Superior temporal gyrus (tissue), 1 donor: ENCODE data around the gene SMPD2.

Experiments
- DNase-seq: peaks from one replicate; pipeline ENCODE4 v3.0.0-alpha.2; 2016; ENCODE audit errors: extremely low spot score

Gene SMPD2

DNA sequence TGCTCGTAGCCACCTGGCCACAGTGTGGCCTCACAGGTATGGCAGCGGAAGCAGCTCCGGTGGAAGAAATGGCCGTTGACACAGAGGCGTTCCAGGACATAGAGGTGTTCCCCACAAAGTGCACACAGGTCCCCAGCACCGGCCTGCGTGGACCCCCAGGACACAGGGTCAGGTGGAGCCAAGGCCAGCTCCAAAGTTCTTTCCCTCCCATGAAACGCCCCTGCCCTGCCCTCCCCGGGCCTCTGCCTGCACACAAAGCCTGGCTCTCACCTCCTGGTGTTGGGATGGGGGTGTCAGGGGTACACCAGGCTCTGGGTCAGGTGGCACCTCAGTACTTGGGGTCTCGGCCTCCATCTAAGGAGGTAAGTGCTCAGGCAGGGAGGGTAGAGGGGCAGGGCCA is 6.6 kb downstream of the SMPD2 start:
- no peak for DNase-seq

DNA sequence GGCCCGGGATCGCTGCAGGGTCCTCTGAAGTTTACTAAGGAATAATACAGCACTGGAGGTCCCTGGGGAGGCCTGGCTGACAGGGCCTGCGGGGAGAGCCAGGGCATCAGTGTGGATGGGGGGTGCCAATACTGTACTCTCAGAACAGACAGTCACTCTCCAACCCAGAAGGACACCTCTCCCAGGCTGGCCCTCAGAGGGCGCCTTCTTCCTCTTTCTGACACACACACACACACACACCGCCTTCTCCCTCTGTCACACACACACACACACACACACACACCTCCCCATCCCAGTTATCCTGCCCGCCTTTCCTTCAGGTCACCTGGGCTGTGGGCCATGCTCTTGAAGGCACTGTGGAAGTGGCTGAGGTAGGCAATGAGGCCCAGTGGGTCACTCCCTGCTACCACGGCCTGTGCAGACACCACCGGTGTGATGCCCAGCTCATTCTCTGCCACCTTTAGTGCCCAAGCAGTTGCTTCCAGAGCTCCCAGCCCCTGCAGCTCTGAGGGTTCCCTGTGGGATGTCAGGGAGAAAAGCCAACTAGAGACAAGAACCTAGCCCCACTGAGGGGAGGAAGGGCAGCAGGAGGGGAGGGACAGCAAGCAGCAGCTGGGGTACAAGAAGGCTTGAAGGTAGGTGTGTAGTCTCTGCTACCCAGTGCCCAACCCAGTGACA is 7.5 kb downstream of the SMPD2 start:
- no peak for DNase-seq

DNA sequence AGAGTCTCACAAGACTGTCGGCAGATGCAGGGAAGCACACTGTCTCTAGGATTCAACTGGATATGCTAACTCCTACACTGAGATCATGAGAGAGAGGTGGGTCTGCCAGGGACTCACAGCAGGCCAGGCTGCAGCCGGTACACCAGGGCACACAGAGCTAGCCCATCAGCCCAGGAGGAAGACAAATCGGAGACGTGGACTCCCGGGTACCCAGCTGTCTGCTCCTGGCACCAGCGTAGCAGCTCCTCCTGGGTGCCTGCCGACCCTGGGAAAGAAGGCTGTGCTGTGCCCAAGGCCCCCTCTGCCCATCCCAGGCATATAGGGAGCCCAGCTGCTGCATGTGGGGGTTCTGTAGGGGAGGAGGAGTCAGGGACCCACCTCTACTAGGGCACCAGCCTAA is 8.1 kb downstream of the SMPD2 start:
- no peak for DNase-seq

DNA sequence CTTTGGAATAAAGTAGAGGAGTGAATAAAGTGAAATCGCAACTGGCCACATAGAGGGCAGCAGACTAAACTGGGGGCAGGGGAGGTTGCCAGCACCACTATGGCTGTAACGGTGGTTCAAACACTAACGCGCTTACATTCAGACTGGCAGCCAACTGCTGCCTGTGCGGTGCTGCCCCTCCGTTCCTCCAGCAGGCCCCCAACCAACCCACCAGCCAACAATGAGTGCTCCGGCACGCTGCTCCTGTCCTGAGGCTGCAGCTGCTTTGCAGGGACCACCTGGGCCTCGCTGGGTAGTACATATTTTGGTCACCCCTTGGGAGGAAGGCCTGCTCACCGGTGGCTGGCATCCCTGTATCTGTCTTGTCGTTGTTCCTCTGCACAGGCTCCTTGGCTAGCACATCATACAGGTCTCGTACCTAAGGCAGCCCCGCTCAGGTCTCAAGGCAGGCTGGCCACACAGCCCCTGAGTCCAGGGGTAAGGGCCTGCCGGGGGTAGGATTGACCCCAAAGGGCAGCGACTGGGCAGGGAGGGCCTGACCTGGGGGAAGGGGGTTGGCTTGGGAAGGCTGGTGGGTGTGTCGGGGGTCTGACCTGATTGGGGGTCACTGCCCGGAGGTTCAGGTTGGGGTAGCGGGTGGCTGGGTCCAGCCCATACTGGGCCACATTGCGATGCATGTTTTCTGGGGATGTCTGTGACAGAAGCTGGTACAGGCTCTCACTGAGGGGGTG is 8.7 kb downstream of the SMPD2 start:
- no peak for DNase-seq

DNA sequence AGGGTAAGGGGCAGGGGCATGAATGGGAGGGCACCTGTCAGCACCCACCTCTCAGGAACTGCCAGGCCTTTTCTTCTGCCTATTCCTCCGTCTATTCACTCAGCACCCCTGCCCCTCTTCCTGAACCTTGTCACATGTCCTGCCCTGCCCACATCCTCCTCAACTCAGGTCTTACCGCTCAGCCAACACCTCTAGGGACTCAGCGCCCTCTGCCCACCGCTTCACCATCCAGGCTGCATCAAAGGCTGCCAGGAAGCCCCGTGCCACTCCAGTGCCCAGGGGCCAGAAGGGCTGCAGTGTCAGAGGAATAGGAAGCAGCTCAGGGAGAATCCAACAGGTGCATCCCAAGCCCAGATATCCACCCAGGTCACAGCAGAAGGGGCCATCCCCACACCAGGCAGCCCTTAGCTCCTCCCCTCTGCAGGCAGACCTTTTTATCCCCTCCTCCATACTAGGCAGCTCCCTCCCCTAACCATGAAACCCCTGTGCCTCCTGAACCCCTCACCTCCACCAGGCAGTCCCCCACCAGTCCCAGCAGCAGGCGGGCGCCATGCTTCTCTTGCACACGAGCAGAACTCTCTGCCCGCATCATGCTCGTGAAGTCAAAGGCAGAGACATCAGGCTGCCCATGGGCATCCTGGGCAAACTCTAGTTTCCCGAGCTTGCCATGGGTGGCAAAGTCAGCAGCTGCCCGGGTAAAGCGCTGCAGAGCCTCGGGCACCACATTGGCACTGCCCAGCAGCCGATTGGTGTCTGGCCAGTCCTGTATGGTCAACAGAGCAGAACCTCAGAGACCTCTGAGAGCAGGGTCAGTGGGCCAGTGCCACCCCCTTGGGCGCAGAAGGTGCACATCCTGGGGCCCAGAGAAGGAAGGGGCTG is 9.5 kb downstream of the SMPD2 start:
- DNase-seq = no peak

DNA sequence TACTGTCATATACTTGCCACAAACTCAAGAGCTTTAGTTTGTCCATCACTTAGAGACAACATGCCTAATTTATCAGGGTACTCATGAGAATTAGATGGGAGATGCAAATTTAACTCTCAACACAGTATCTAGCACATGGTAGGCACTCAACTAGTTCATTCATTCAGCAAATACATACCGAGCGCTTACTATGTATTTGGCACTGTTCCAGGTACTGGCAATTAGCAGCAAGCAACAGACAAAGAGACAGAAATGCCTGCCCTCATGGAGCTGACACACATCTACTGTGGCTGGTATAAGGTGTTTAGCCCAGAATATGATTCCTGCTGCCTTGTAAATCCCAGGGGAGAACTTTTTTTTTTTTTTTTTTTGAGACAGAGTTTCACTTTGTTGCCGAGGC is 10.3 kb downstream of the SMPD2 start:
- no peak for DNase-seq

DNA sequence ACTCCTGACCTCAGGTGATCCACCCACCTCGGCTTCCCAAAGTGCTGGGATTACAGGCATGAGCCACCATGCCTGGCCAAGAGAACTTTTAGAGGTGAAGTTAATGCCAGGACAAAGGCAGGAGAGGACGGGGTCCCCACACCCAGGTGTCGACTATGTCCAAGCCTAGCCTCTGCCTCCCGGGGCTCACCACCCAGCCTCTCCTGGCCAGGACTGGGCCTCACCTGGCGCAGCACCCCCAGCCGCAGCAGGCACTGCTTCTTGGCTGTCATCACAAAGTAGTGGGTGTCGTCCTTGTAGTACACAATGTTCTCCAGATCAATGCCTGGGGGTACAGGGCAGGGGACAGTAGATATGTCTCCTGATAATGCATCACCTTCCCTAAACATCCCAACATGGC is 10.9 kb downstream of the SMPD2 start:
- no peak for DNase-seq

DNA sequence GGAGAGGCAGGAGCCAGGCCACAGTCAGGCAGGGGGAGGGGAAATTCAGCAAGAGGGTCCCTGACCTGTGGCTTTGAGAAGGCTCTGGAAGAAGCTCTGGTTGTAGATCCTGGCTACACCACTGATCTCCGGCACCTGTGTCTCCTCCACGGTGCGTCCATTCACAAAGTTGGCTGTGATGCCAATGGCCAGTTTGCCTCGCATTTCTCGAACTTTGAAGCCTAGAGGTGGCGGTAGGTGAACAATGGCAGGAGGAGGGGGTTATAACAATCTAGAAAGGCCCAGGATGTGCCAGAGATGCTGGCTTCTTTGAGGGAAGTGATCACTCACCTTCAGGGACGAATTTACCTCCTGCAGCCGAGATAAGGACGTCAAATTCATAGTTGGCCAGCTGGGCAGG is 11.7 kb downstream of the SMPD2 start:
- no peak for DNase-seq

DNA sequence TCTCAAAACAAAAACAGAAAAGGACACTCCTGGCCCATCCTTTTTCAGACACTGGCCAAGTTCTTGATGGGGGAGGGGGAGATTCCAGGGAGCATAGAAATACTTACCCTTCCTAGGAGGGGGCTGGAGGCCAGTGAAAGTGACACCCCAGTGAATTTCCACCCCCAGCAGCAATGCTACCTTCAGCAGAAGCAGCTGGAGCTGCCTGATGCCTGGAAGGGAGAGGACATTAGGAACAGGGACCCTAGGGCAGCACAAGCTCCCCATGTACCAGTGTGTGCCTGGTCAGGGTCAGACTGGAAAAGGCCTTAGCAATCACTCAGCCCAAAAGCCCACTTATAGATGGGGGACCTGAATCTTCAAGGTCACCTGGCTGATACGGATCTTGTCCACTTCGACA is 12.6 kb downstream of the SMPD2 start:
- DNase-seq = no peak

DNA sequence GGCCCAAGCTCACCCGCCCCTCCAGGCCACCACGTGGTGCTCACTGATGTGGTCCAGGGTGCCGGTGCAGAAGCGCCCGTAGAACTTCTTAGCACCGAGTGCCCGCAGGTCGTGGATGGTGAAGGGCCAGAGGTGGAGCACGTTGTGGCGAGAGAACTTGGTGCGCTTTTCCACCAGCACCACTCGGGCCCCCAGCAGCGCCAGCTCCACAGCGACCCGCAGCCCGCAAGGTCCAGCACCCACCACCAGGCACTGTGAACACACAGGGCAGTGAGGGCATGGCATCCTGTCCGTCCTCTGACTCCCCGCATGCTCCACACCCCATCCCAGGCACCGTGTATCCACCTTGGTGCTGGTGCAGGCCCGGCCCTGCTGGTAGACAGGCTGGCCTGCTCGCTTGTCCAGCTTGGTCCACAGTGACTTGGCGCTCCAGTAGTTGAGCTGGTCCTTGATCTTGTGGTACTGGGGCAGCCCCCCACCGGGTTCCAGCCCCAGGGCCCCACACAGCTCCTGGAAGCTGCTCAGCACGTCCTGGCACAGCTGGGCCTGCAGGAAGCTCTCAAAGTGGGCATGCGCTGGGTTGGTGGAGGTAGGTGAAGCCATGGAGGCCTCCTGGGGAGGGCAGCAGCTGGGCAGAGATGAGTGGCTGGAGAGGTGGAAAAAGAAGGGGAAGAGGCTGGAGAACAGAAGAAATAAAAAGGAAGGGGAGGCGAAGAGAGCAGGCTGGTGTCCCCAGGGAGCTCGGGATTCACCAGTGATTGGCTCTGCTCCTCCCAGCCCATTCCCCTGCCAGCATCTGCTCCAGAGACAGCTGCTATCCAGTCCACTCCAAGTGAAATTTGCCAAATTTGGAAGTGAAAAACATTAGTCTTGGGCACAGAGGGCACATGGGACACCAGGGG is 13.3 kb downstream of the SMPD2 start:
- DNase-seq = no peak

DNA sequence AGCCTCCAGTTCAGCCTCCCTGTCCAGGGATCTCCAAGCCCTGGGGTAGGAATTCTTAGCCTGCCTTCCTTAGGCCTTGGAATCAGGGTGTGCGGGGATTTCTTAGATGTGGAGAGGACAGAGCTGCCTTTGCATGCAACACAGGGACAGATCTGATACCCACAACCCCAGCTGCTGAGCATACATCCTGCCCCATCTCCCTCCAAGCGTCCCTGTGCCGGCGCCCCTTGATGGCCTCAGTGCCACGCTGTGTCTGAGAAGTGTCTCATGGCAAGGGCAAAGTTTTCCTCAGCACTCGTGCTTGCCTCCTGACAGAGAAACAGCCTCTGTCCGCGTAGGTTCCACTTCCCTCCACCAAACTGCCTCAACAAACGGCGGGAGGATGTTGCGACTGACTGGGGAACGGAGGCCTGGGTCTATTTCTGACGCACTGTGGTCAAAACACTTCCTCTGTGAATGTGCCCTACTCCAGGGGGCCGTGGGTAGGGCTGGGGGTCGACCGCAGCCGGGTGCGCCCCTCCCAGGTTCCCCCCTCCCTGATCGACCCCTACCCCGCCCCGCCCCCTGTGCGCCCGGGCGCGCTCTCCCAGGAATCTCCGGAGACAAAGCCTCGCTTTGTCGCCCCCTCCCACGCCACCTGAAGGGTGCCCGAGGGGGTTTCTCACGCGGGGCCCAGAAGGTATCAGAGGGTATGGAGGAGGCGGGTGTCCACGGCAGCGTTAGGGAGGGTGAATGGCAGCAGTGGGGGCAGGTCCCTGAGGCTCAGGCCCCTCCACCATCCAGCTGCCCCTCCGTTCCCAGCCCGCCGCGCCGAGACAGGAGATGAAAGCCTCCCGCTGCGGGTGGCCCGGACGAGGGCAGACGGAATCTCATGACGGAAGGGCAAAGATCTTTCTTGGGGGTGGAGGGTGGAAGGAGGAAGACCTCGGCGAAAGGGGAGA is 14.2 kb downstream of the SMPD2 start:
- peak; percentile 53 for DNase-seq

DNA sequence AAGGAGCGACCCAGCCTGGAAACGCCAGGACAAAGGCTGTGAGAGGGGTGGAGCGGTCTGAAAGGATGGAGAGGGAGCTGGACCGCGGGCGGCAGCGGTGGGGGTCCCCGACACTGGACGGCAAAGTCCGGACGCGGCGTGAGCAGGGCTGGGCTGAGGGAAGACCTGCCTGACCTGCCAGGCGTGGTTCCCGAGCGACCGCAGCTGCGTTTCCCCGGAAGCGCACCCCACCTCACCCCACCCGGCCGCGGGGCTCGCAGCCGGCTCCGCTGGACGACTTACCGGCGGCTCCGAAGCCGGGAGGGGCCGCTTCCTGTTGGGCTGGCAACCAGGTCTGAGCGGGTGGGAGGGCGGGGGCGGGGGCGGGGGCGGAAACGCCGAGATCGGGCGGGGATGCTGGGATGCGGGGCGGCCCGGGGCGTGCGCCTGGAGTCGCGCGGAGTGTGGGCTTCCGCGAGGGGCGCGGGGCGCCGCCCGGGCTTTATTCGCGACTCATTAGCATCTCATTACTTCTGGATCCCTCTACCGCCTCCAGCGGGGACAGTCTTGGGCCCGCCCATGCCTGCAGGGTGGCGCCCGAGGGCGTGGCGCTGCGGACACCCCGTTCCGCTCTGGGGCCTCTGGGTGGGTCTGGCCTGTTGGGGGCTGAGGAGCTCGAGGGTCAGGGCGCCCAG is 15.1 kb downstream of the SMPD2 start, which contains the start of gene MICAL1:
Gene MICAL1 (minus strand): TSS at position 336 of the 674 bp plus-strand sequence. CDS start 1,576 bp downstream, outside the sequence.
- DNase-seq = no peak

DNA sequence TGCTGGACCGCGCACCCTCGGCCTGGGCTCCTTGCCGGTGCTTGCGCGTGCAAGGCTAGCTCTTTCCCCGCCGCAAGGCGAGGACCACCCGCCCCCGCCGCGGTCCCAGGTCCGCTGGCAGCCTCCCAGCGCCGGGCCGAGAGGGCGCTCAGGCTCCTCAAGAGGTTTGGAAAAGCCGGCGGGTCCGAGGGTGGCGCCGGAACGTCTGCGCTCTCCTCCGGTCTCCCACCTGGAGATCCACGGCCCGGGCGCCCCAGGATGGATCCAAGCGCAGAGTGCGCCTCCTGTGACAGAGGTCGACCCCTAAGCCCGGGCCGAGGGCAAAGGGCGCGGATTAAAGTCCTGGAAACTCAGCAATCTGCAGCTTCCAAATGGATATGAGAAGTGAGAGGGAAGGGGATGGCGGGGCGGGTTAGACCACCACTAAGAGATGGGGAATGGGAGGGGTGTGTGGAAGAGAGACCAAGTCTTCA is 15.6 kb downstream of the SMPD2 start:
- DNase-seq = no peak

DNA sequence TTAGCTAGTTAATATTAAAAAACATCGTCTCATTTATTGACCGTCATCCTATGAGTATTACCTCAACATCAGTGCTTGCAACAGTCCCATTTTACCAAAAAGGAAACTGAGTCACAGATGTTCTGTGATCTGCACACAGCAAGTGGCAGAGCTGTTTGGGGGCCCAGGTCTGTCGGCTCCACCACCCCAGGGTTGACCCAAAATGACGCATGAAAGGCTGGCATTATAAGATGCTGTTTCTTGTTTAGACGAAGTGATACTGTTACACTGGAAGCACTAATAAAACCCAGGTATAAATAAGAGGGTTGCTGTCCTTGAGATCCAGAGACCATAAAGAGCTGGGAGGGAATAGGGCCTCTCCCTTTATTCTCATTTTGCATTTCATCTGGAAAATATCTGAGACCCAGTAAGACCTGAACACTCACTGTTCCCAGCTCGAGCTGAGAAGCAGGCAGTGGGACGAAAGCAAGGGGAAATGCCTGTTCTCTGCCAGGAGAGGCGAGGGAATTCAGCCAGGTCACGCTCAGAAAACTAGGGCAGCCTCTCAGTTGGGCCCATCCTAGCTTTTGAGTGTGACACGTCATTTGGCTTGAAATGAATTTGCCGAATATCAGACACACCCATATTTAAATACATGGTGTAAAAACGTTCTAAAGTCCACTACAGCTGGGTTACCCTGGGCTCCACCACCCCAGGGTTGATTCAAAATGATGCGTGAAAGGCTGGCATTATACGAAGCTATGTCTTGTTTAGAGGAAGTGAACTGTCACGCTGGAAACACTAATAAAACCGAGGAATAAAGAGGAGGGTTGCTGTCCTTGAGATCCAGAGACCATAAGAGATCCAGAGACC is 16.4 kb downstream of the SMPD2 start:
- DNase-seq = no peak

DNA sequence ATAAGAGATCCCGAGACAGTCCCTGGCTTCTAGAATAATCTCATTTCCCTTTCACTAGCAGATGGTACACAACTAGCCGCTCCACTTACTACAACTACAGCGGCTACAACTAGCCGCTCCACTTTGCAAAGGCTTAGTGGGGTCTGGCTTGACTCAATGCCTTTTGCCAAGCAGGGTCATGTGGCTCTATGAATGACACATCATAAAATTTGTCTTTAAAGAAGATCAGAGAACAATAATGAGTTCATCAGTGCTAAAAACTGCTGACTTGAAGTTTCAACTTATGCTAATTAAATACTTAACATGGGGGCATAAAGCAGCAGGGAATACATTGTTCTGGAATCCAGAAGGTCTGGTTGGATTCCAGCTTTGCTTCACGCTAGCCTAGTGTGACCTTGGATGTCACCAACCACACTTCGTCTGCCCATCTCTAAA is 17.1 kb downstream of the SMPD2 start:
- no peak for DNase-seq

DNA sequence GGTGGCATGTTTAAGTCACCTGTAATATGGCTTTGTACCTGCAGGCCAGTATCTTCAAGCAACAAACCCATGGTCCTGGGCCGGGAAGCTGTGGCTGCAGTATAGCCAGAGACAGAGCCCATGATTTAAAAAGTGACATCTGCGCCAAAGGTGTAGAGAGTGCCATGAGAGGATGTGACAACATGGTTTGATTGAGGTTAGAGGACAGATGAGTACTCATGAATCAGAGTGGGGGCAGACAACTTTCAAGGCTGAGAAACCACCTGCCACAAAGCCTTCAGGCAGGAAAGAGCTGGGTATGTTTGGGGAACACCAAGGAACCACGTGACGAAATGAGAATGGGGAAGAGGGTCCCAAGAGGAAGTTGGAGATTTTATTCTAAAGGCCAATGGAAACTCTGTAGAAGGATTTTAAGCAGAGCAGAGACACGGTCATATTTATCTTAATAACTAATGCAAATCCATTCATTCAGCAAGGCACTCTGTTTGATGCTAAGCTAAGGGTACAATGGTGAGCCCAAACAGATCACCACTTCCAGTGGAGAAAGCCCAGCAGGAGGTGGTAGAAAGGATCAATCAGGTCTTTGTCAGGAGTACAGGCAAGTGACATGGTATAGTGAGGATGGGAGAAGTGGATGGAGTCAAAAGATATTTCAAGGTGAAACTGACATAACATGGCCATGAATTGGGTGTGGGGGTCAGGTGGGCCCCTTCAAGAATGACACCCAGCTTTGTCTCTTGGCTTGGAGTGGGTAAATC is 18.4 kb downstream of the SMPD2 start:
- no peak for DNase-seq

DNA sequence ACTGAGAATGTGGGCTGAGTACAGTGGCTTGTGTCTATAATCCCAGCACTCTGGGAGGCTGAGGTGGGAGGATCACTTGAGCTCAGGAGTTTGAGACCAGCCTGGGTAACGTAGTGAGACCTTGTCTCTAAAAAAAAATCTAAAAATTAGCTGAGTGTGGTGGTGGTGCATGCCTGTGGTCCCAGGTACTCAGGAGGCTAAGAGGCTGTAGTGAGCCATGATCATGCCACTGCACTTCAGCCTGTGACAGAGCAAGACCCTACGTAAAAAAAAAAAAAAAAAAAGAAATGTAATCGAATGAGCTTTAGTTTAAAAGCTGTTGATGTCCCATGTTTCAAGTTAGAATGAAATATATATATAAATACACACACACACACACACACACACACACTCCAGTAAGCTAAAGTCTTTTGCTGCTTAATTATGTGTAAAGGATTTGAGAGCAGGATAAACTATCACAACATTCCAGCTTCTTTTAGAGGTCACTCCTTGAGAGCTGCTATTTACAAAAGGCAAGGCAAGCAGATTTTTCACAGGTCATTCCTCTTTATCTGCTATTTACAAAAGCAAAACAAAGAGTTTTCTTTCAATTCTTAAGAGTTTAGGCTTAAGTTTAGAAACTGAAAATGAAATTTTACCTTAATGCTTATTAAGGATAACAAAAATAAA is 19.8 kb downstream of the SMPD2 start:
- DNase-seq = no peak
